ENCODE measurements around the gene CCSER2.

GRCh38 chr10:84374455-84374854 lies 46.1 kb downstream of the CCSER2 start:
- TF ChIP-seq CTCF (IDR thresholded peaks at IDR 0.05; ENCODE audit: low read depth, low read length) (no peak), POLR2A (IDR thresholded peaks at IDR 0.05; ENCODE audit: extremely low read depth, insufficient read length) (no peak)
- TF ChIP-seq, protein P1, sequence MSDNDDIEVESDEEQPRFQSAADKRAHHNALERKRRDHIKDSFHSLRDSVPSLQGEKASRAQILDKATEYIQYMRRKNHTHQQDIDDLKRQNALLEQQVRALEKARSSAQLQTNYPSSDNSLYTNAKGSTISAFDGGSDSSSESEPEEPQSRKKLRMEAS (IDR thresholded peaks at IDR 0.05; ENCODE audit: low read depth, low read length) = no peak

Data from NB4 (cell line).